ENCODE measurements around the gene PPT2.
"Not testable (repeated sequence)": the region's sequence is repeated elsewhere in the genome, so short reads cannot be mapped to it uniquely, and the experiment has no call there.

The PPT2 gene

GRCh38 chr6:32133786-32134185, 20.2 kb upstream of the PPT2 start:
- H3K4me3 Mint-ChIP-seq, result no peak overlapping the region
- no peaks in the 10 kb centered on the region for H3K36me3 Mint-ChIP-seq
- no peak for DNase-seq (ENCODE audit: low spot score in 2 of 2)
- H3K4me1 Mint-ChIP-seq, result peaks cover 8% of the 10 kb centered on the region
- no peaks in the 10 kb centered on the region for H3K9me3 Mint-ChIP-seq
- peaks cover 3% of the 10 kb centered on the region for H3K27me3 Mint-ChIP-seq
- H3K27ac Mint-ChIP-seq, result no peak overlapping the region
- no peak for ATAC-seq (ENCODE audit: low read depth)

DNA sequence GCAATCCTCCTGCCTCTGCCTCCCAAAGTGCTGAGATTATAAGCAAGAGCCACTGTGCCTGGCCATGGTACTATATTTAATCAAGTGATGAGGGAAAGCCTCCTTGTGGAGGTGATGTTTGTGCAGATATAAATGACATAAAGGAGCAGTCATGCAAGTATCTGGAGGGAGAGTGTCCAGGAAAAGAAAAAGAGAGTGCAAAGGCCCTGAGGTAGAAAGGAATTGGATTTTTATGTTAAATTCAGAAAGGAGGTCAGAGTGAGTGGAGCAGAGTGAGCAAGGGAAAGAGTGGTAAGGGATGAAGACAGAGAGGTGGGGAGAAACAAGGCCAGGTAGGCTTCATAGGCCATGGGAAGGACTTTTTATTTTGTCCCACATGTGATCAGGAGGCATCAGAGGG, 16.5 kb upstream of the PPT2 start:
- Mint-ChIP-seq H3K36me3 (no peaks in the 10 kb centered on the region), H3K27me3 (peaks cover 13% of the 10 kb centered on the region), H3K4me3 (no peak overlapping the region), H3K4me1 (no peaks in the 10 kb centered on the region), H3K27ac (no peak overlapping the region), H3K9me3 (no peaks in the 10 kb centered on the region)
- no peak for ATAC-seq (ENCODE audit: low read depth)
- DNase-seq (ENCODE audit: low spot score in 2 of 2), result no peak

GRCh38 chr6:32139590-32139989, 14.4 kb upstream of the PPT2 start:
- H3K9me3 Mint-ChIP-seq, result no peaks in the 10 kb centered on the region
- H3K27me3 Mint-ChIP-seq, result peaks cover 13% of the 10 kb centered on the region
- no peak overlapping the region for H3K4me3 Mint-ChIP-seq

GRCh38 chr6:32140420-32141046, 13.4 kb upstream of the PPT2 start:
- no peaks in the 10 kb centered on the region for H3K4me1 Mint-ChIP-seq
- H3K36me3 Mint-ChIP-seq, result no peaks in the 10 kb centered on the region
- DNase-seq (ENCODE audit: low spot score in 2 of 2) (no peak), ATAC-seq (ENCODE audit: low read depth) (no peak)
- H3K4me3 Mint-ChIP-seq, result no peak overlapping the region
- no peak overlapping the region for H3K27ac Mint-ChIP-seq
- peaks cover 11% of the 10 kb centered on the region for H3K27me3 Mint-ChIP-seq
- no peaks in the 10 kb centered on the region for H3K9me3 Mint-ChIP-seq

More at GRCh38 chr6:32139590-32139989, 14.4 kb upstream of the PPT2 start:
- Mint-ChIP-seq H3K36me3 (no peaks in the 10 kb centered on the region), H3K4me1 (no peaks in the 10 kb centered on the region), H3K27ac (no peak overlapping the region)
- ATAC-seq (ENCODE audit: low read depth) (no peak), DNase-seq (ENCODE audit: low spot score in 2 of 2) (no peak)

DNA sequence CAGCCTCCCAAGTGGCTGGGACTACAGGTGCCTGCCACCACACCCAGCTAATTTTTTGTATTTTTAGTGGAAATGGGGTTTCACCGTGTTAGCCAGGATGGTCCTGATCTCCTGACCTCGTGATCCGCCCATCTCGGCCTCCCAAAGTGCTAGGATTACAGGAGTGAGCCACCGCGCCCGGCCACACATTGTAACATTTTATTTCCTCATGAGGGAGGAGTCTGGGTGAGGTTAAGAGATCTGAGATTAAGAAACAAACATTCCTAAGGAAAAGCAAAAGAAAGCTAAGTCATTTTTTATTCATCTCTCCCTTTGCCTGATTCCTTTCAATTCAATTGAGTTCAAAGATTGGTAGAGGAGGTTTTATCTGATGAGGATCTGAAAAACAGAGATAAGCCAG, 9.7 kb upstream of the PPT2 start:
- H3K4me3 Mint-ChIP-seq; DNase-seq (ENCODE audit: low spot score in 2 of 2); H3K4me1 Mint-ChIP-seq; H3K9me3 Mint-ChIP-seq; ATAC-seq (ENCODE audit: low read depth); H3K27ac Mint-ChIP-seq; H3K36me3 Mint-ChIP-seq: not testable (repeated sequence)
- H3K27me3 Mint-ChIP-seq, result peaks cover 26% of the 10 kb centered on the region

DNA sequence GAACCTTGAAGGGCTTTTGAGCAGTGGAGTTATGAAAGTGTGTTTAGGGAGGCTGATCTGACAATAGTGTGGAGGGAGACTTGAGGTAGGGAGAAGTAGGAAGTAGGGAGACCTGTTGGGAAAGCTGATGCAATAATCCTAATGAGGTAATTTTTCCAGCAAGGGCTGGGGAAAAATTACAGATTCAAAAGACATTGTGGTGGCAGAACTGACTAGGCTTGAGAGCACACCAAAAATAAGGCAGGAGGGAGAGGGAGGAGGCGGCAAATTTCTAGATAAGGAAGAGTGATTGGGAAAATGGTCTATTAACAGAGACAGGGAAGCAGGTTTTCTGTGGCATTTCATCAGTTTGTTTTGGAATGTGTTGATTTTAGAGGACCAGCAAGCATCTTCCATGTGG, 7.7 kb upstream of the PPT2 start:
- H3K27ac Mint-ChIP-seq, result no peak overlapping the region
- ATAC-seq (ENCODE audit: low read depth) (no peak), DNase-seq (ENCODE audit: low spot score in 2 of 2) (no peak)
- no peak overlapping the region for H3K4me3 Mint-ChIP-seq
- H3K9me3 Mint-ChIP-seq, result no peaks in the 10 kb centered on the region
- peaks cover 3% of the 10 kb centered on the region for H3K4me1 Mint-ChIP-seq
- no peaks in the 10 kb centered on the region for H3K36me3 Mint-ChIP-seq
- peaks cover 36% of the 10 kb centered on the region for H3K27me3 Mint-ChIP-seq

GRCh38 chr6:32146687-32147086, 7.3 kb upstream of the PPT2 start:
- Mint-ChIP-seq H3K36me3 (no peaks in the 10 kb centered on the region), H3K4me1 (peaks cover 3% of the 10 kb centered on the region), H3K4me3 (no peak overlapping the region), H3K27me3 (peaks cover 35% of the 10 kb centered on the region), H3K9me3 (no peaks in the 10 kb centered on the region), H3K27ac (no peak overlapping the region)
- ATAC-seq (ENCODE audit: low read depth), result no peak
- no peak for DNase-seq (ENCODE audit: low spot score in 2 of 2)

GRCh38 chr6:32147401-32148132, 6.4 kb upstream of the PPT2 start:
- no peak overlapping the region for H3K4me3 Mint-ChIP-seq
- peaks cover 32% of the 10 kb centered on the region for H3K27me3 Mint-ChIP-seq

DNA sequence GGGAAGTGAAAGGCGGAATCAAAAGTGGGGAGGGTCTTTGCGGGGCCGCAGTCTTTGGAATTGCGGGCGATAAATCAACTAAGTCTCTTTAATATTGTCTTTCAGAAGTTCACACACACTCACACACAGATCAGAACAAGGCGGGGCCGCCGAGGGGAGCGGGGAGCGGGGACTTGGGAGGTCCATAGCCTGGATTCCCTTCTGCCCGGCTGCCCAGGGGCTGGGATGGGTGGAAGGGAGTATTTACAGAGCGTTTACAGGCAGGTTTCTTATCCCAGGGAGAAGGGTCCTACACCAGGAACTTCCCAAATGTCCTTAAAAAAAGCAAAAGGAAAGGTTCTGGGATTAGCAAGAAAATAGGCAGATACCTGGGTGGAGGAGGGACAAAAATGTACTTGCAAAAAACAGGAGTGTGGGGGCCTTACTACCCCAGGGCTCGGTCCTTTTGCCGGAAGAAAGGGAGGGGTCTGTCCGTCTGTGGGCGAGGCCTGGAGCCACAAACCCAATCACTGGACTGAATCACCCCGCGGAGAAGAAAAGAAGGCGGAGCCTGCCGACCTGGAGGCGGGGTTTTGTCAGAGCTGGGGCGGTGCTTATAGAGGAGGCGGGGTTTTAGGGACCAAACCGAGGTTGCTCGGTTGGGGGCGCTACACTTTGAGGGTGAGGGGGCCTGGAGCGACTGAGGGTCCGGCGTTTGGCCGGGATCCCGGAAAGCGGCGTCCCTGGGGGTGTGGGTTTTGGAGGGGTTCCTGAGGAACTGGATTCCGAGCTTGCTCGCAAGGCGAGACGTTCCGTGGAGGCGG, 5.5 kb upstream of the PPT2 start:
- Mint-ChIP-seq H3K4me1 (peaks cover 9% of the 10 kb centered on the region), H3K9me3 (no peaks in the 10 kb centered on the region), H3K27ac (no peak overlapping the region), H3K4me3 (peak overlapping the region; percentile 46), H3K27me3 (peaks cover 32% of the 10 kb centered on the region), H3K36me3 (no peaks in the 10 kb centered on the region)
- peak in 1 of 2 donors; percentile 38 for DNase-seq (ENCODE audit: low spot score in 2 of 2)
- peak; percentile 53 for ATAC-seq (ENCODE audit: low read depth)

More at GRCh38 chr6:32147401-32148132, 6.4 kb upstream of the PPT2 start:
- H3K36me3 Mint-ChIP-seq, result no peaks in the 10 kb centered on the region
- DNase-seq (ENCODE audit: low spot score in 2 of 2) (no peak), ATAC-seq (ENCODE audit: low read depth) (peak; percentile 28)
- no peaks in the 10 kb centered on the region for H3K9me3 Mint-ChIP-seq
- H3K4me1 Mint-ChIP-seq, result peaks cover 3% of the 10 kb centered on the region
- no peak overlapping the region for H3K27ac Mint-ChIP-seq

DNA sequence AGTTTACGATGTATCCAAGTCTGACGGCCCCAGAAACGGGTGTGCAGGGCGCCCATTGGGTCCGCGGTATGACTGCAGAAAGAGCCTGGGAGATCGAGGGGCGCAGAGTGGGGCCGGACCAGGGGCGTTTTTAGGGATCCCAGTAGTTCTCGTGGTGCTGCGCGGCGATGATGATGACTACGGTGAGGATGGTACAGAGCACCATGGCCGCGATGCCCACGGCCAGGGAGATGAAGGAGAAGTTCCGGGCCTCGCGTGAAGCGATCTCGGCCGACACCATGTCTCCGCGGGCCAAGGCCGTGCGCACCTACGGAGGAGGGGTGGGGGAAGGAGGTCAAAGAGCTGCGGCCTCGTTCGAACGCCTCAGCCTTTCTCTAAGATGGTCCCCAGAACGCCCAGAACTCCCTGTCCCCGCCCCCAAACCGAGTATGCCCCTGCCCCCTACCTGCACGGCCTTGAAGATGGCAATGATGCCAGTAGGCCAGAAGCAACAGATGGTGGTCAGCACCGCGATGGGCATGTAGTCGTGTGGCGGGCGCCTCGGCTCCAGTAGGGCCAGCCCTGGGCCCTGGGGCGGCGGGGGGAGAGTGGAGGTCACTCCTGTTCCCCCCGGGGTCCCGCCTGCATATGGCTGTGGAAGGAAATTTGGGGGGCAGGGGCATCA, 4.7 kb upstream of the PPT2 start:
- Mint-ChIP-seq H3K4me1 (peaks cover 14% of the 10 kb centered on the region), H3K36me3 (no peaks in the 10 kb centered on the region), H3K4me3 (peak overlapping the region; percentile 46), H3K27ac (no peak overlapping the region), H3K27me3 (peaks cover 32% of the 10 kb centered on the region), H3K9me3 (no peaks in the 10 kb centered on the region)
- DNase-seq (ENCODE audit: low spot score in 2 of 2) (no peak), ATAC-seq (ENCODE audit: low read depth) (no peak)

DNA sequence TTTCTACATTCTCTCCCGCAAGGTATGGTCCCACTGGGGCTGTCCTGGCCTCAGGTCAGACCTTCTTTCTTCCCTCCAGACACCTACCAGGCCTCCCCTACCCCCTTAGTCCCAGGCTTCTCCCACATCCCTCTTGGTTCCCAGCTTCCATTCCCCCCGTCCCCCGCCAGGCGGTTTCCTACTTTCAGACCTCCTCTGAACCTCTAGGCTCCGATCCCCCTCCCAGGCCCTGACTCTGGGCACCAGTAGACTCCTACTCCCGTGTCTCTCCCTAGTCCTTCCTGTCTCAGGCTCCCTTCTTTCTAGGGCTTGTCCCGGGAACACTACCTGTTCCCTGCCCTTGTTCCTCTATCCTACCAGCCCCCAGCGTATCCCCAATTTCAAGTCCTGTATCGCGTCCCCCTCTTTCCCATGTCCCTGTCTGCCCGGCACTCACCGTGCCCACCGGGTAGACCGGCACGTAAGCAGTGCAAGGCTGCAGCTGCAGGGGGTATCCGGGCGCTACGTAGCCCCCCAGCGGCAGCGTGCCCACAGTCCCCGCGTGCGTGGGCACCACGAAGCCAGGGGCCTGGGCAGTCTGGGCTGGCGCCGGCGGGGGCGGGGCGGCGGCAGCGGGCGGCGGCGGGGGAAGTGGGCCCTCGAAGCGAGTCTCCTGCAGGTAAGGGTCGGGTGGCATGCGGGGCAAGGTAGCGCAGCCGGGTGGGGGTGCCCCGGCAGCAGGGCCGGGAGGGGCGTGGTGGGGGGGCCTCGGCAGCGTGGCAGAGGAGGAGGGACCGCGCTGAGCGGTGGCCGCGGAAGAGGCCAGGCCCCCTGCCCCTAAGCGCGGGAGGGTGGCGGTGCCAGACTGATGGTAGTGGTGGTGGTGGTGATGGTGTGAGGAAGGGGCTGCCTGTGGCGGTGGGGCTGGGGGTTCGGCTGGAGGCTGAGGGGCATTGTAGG, 3.7 kb upstream of the PPT2 start:
- peaks cover 21% of the 10 kb centered on the region for H3K4me1 Mint-ChIP-seq
- H3K27me3 Mint-ChIP-seq, result peaks cover 33% of the 10 kb centered on the region
- ATAC-seq (ENCODE audit: low read depth) (no peak), DNase-seq (ENCODE audit: low spot score in 2 of 2) (no peak)
- H3K36me3 Mint-ChIP-seq, result no peaks in the 10 kb centered on the region
- H3K4me3 Mint-ChIP-seq, result no peak overlapping the region
- H3K27ac Mint-ChIP-seq, result no peak overlapping the region
- no peaks in the 10 kb centered on the region for H3K9me3 Mint-ChIP-seq

DNA sequence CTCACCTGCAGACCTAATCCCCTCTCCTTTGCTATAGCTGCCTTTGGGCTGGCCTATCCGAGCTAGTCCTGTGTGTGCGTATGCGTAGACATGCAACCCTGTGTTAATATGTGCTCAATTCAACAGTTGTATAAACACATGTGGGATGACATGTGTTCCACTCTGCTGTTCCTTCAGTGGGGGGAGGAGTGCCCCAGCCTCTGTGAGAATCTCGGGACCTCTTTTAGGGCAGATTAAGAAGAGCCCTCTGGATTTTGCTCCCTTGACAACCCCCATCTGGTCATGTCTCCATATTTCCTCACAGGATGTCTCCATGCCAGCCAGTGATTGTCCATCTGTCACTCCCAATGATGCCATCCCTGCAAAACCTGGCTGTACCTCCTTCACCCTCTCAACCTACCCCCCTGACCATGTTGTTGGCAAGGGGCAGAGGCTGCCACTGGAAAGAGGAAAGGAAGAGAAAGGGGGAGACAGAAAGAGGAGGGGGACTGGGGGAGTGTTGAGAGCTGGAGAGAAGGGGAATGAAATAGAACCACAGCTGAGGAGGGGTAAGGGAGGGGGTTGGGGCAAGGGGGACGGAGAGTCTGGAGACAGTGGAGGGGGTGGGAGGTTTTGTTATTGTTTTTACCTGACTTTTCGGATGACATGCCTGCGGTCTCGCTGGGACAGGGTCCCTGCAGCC, 2.6 kb upstream of the PPT2 start:
- no peak for ATAC-seq (ENCODE audit: low read depth)
- peaks cover 24% of the 10 kb centered on the region for H3K4me1 Mint-ChIP-seq
- no peak overlapping the region for H3K4me3 Mint-ChIP-seq
- H3K27ac Mint-ChIP-seq, result no peak overlapping the region
- no peaks in the 10 kb centered on the region for H3K36me3 Mint-ChIP-seq
- peaks cover 37% of the 10 kb centered on the region for H3K27me3 Mint-ChIP-seq
- DNase-seq (ENCODE audit: low spot score in 2 of 2), result no peak
- H3K9me3 Mint-ChIP-seq, result no peaks in the 10 kb centered on the region

All from memory B cell (primary cell).